GM23338 (cell line): ENCODE data around the gene FAM161B. TPM values are rescaled to one million over a fixed set of nuclear protein-coding genes. Genes with fewer than 3 reads are reported as not detected.

Experiments
- ATAC-seq: fragments of 200-7000 bp; cut with Tn5 transposase; 3 replicates; pipeline ENCODE4 v1.9.1; 2020
- DNase-seq: peaks from one replicate; pipeline ENCODE4 v3.0.0-alpha.2; 2015; ENCODE audit warnings: low spot score
- H2AFZ ChIP-seq: fragments of 200-600 bp; sonication (generic); 2 replicates; pipeline ENCODE4 v1.8.0; 2016; ENCODE audit warnings: antibody characterized with exemption, mild to moderate bottlenecking, moderate library complexity
- H3F3A ChIP-seq: fragments of 200-600 bp; sonication (generic); replicated peaks from 2 replicates; pipeline ENCODE4 v1.8.0; 2017; ENCODE audit warnings: antibody characterized with exemption, mixed run types, low read depth
- H3K27ac ChIP-seq: fragments of 200-600 bp; sonication (generic); 2 replicates; pipeline ENCODE4 v1.6.1; 2016; ENCODE audit warnings: low read depth
- H3K27me3 ChIP-seq: fragments of 200-600 bp; sonication (generic); 2 replicates; pipeline ENCODE4 v1.8.0; 2016; ENCODE audit warnings: mild to moderate bottlenecking, mixed run types, moderate library complexity; ENCODE audit not compliant: insufficient read depth
- H3K36me3 ChIP-seq: fragments of 200-600 bp; sonication (generic); 2 replicates; pipeline ENCODE4 v1.8.0; 2016; ENCODE audit warnings: mild to moderate bottlenecking; ENCODE audit not compliant: insufficient read depth
- H3K4me1 ChIP-seq: fragments of 200-600 bp; sonication (generic); 2 replicates; pipeline ENCODE4 v1.8.0; 2016; ENCODE audit warnings: mild to moderate bottlenecking, moderate library complexity; ENCODE audit not compliant: insufficient read depth
- H3K4me2 ChIP-seq: fragments of 200-600 bp; sonication (generic); 2 replicates; pipeline ENCODE4 v1.7.1; 2017; ENCODE audit warnings: mixed run types
- H3K4me3 ChIP-seq: fragments of 200-600 bp; sonication (generic); 2 replicates; pipeline ENCODE4 v1.6.1; 2016; ENCODE audit warnings: mixed run types
- H3K79me2 ChIP-seq: fragments of 200-600 bp; sonication (generic); replicated peaks from 2 replicates; pipeline ENCODE4 v1.8.0; 2017; ENCODE audit warnings: mild to moderate bottlenecking; ENCODE audit not compliant: insufficient read depth
- H3K9me2 ChIP-seq: fragments of 200-600 bp; sonication (generic); 2 replicates; pipeline ENCODE4 v1.8.0; 2017; ENCODE audit not compliant: insufficient read depth
- H4K20me1 ChIP-seq: fragments of 200-600 bp; sonication (generic); replicated peaks from 2 replicates; pipeline ENCODE4 v1.8.0; 2017; ENCODE audit warnings: mild to moderate bottlenecking; ENCODE audit not compliant: insufficient read depth
- H3K27ac Mint-ChIP-seq: 2 replicates; pipeline ENCODE4 v1.8.0; 2020; ENCODE audit warnings: inconsistent platforms, mild to moderate bottlenecking, moderate library complexity, mixed read lengths
- H3K27me3 Mint-ChIP-seq: 3 replicates; pipeline ENCODE4 v1.8.0; 2022; ENCODE audit warnings: low read depth, mild to moderate bottlenecking, moderate library complexity, mixed read lengths, inconsistent platforms; ENCODE audit not compliant: insufficient read depth, poor library complexity
- H3K36me3 Mint-ChIP-seq: 3 replicates; pipeline ENCODE4 v1.8.0; 2021; ENCODE audit warnings: low read depth, mild to moderate bottlenecking, inconsistent platforms, moderate library complexity, mixed read lengths
- H3K4me1 Mint-ChIP-seq: 3 replicates; pipeline ENCODE4 v1.8.0; 2020; ENCODE audit warnings: mild to moderate bottlenecking, inconsistent platforms, mixed read lengths
- H3K4me3 Mint-ChIP-seq: 3 replicates; pipeline ENCODE4 v1.8.0; 2021; ENCODE audit warnings: moderate library complexity, mild to moderate bottlenecking, inconsistent platforms, mixed read lengths
- H3K9me3 Mint-ChIP-seq: 3 replicates; pipeline ENCODE4 v1.8.0; 2020; ENCODE audit warnings: moderate library complexity, mild to moderate bottlenecking, inconsistent platforms, mixed read lengths
- ETS1 ChIP-seq: IDR thresholded peaks from 2 replicates; pipeline ENCODE4 v1.6.1; 2016; ENCODE audit warnings: antibody characterized with exemption
- EZH2phosphoT487 ChIP-seq: fragments of 200-600 bp; sonication (generic); IDR thresholded peaks from one replicate; pipeline ENCODE4 v1.8.1; 2018; ENCODE audit warnings: antibody characterized with exemption; ENCODE audit not compliant: unreplicated experiment
- JUNB ChIP-seq: IDR thresholded peaks from one replicate; pipeline ENCODE4 v1.6.1; 2016; ENCODE audit warnings: antibody characterized with exemption; ENCODE audit not compliant: unreplicated experiment
- NANOG ChIP-seq: IDR thresholded peaks from 2 replicates; pipeline ENCODE4 v1.6.1; 2016; ENCODE audit warnings: antibody characterized with exemption, borderline replicate concordance
- REST ChIP-seq: IDR thresholded peaks from one replicate; pipeline ENCODE4 v1.6.1; 2018; ENCODE audit warnings: antibody characterized with exemption; ENCODE audit not compliant: unreplicated experiment
- STAT1 ChIP-seq: IDR thresholded peaks from one replicate; pipeline ENCODE4 v1.6.1; 2016; ENCODE audit warnings: antibody characterized with exemption; ENCODE audit not compliant: unreplicated experiment
- ZNF331 ChIP-seq: fragments of 250-450 bp; sonication (Bioruptor Pico); IDR thresholded peaks from 2 replicates; pipeline ENCODE4 v1.5.0; 2020; ENCODE audit warnings: low read depth, mild to moderate bottlenecking, moderate library complexity
- ZNF462 ChIP-seq: fragments of 250-450 bp; sonication (Bioruptor Pico); IDR thresholded peaks from 2 replicates; pipeline ENCODE4 v1.5.0; 2020; ENCODE audit warnings: mild to moderate bottlenecking, moderate library complexity
- polyA plus RNA-seq: library from polyadenylated mRNA; unstranded; fragments of >200 nt; fragmentation: Nextera tagmentation; extraction: Ambion mirVana; gene quantifications from 2 replicates; pipeline ENCODE4 v1.2.1, GENCODE V29; 2016
- total RNA-seq: library from RNA; depleted of rRNA; stranded (reverse); fragments of >200 nt; shearing (Covaris generic); gene quantifications from 2 replicates; pipeline ENCODE4 v1.2.3, GENCODE V29; 2014

The FAM161B gene
- total and polyA plus RNA-seq, 2 experiments from 2014 or later, result 0.28 to 2.8 TPM

GRCh38 chr14:73916324-73916723 lies 33.6 kb downstream of the FAM161B start:
- Histone ChIP-seq H2AFZ (no peak overlapping the region), H3F3A (no peaks in the 10 kb centered on the region), H3K27me3 (no peaks in the 10 kb centered on the region), H3K36me3 (peaks cover 14% of the 10 kb centered on the region), H3K4me1 (no peaks in the 10 kb centered on the region), H3K79me2 (peaks cover 3% of the 10 kb centered on the region; the same call in 1 of the 2 replicates), H3K4me2 (no peak overlapping the region), H3K9me2 (no peaks in the 10 kb centered on the region), H4K20me1 (no peaks in the 10 kb centered on the region; the same call in none of the 2 replicates), H3K4me3 (no peak overlapping the region), H3K27ac (no peak overlapping the region)
- TF ChIP-seq EZH2phosphoT487 (no peak), JUNB (no peak), NANOG (no peak), STAT1 (no peak), ZNF462 (CRISPR knock-in tag) (no peak), ETS1 (no peak), ZNF331 (CRISPR knock-in tag) (no peak), REST (no peak)
- ATAC-seq (no peak), DNase-seq (no peak)
- H3K27ac Mint-ChIP-seq, result no peak overlapping the region
- peaks cover 1% of the 10 kb centered on the region for H3K27me3 Mint-ChIP-seq
- H3K36me3 Mint-ChIP-seq, result peaks cover 29% of the 10 kb centered on the region
- H3K4me3 Mint-ChIP-seq, result no peak overlapping the region
- peaks cover 4% of the 10 kb centered on the region; the same call in 1 of the 3 replicates for H3K9me3 Mint-ChIP-seq
- H3K4me1 Mint-ChIP-seq, result no peaks in the 10 kb centered on the region
